ENCODE results near the gene ZNF276.
"Not testable (repeated sequence)": the region's sequence is repeated elsewhere in the genome, so short reads cannot be mapped to it uniquely, and the experiment has no call there.

ZNF276 gene

GRCh38 chr16:89738538-89739317, 17.4 kb downstream of the ZNF276 start:
- DNase-seq = no peak

GRCh38 chr16:89739383-89739782, 18.0 kb downstream of the ZNF276 start:
- no peak for DNase-seq

- no peak for DNase-seq
These were observed 20.1 kb downstream of the ZNF276 start for GRCh38 chr16:89741342-89742014.

GRCh38 chr16:89742948-89743347, 21.6 kb downstream of the ZNF276 start:
- no peak for DNase-seq

GRCh38 chr16:89744813-89745212, 23.5 kb downstream of the ZNF276 start:
- DNase-seq = no peak

- DNase-seq = no peak
These were observed 24.7 kb downstream of the ZNF276 start for GRCh38 chr16:89746043-89746442.

- no peak for DNase-seq
These were observed 26.7 kb downstream of the ZNF276 start for GRCh38 chr16:89748076-89748475.

GRCh38 chr16:89748921-89749320, 27.6 kb downstream of the ZNF276 start:
- DNase-seq = no peak

GRCh38 chr16:89749637-89750036, 28.3 kb downstream of the ZNF276 start:
- DNase-seq = no peak

GRCh38 chr16:89759746-89760340, 38.5 kb downstream of the ZNF276 start:
- DNase-seq = peak; percentile 68

- no peak for DNase-seq
These were observed 40.1 kb downstream of the ZNF276 start for GRCh38 chr16:89761304-89761922.

GRCh38 chr16:89764711-89765201, 43.4 kb downstream of the ZNF276 start:
- DNase-seq = peak; percentile 80

GRCh38 chr16:89765292-89765830, 44.0 kb downstream of the ZNF276 start:
- no peak for DNase-seq

- no peak for DNase-seq
These were observed 49.0 kb downstream of the ZNF276 start for GRCh38 chr16:89770367-89770766.

GRCh38 chr16:89775223-89775622, 53.9 kb downstream of the ZNF276 start:
- DNase-seq = no peak

GRCh38 chr16:89778211-89778610, 56.9 kb downstream of the ZNF276 start:
- DNase-seq = not testable (repeated sequence)

GRCh38 chr16:89779231-89779908, 58.0 kb downstream of the ZNF276 start:
- DNase-seq = no peak

GRCh38 chr16:89779909-89780305, 58.6 kb downstream of the ZNF276 start:
- no peak for DNase-seq

- no peak for DNase-seq
These were observed 61.2 kb downstream of the ZNF276 start for GRCh38 chr16:89782489-89782888.

GRCh38 chr16:89783952-89784351, 62.6 kb downstream of the ZNF276 start:
- not testable (repeated sequence) for DNase-seq

- DNase-seq = no peak
These were observed 63.1 kb downstream of the ZNF276 start for GRCh38 chr16:89784406-89784805.

GRCh38 chr16:89785523-89786155, 64.3 kb downstream of the ZNF276 start:
- no peak for DNase-seq
